ENCODE measurements around the gene ZNF555.

The ZNF555 gene

DNA sequence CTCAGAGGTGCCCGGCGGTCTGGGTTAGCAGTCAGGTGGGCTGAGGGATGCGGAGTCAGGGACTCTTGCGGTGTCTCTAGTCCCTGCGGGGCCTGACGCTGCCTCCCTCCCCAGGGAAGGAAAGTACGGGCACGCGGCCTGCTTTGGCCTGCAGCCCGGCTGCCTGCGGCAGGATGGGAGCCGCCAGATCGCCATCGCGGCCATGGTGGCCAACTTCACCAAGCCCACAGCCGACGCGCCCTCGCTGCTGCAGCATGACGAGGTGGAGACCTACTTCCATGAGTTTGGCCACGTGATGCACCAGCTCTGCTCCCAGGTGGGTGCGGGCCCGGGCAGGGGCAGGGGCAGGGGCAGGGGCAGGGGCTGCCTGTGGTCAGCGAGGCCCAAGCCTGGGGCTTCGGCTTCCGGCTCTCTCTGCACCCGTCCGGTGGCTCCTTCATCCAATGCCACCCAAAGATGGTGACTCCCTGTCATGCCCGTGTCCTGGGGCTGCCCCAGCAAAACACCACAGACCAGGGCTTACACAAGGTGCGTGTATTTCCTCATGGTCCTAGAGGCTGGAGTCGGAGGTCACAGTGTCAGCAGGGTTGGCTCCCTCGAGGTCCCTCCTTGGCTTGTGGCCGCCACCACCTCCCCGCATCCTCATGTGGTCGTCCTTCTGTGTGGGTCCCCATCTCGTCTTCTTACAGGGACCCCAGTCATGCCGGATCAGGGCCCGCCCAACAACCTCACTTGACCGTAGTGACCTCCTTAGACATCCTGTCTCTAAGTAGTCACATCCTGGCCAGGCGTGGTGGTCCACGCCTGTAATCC is 32.9 kb upstream of the ZNF555 start:
- H3K4me1 ChIP-seq (ENCODE audit: insufficient read depth, low read length) = no peaks in the 10 kb centered on the region
- no peaks in the 10 kb centered on the region for H3K9me3 ChIP-seq (ENCODE audit: low read length)
- no peak overlapping the region for H3K9ac ChIP-seq (ENCODE audit: low read length)
- H3K27me3 ChIP-seq (ENCODE audit: control insufficient read depth in 1 of 2, insufficient read depth in 2 of 2, low read length in 2 of 2) = no peaks in the 10 kb centered on the region
- H3K4me3 ChIP-seq (ENCODE audit: low read depth in 1 of 2, low read length in 2 of 2) = no peak overlapping the region
- no peak overlapping the region for H3K27ac ChIP-seq (ENCODE audit: low read depth, low read length)
- H3K36me3 ChIP-seq (ENCODE audit: insufficient read depth, low read length) = peaks cover 11% of the 10 kb centered on the region

DNA sequence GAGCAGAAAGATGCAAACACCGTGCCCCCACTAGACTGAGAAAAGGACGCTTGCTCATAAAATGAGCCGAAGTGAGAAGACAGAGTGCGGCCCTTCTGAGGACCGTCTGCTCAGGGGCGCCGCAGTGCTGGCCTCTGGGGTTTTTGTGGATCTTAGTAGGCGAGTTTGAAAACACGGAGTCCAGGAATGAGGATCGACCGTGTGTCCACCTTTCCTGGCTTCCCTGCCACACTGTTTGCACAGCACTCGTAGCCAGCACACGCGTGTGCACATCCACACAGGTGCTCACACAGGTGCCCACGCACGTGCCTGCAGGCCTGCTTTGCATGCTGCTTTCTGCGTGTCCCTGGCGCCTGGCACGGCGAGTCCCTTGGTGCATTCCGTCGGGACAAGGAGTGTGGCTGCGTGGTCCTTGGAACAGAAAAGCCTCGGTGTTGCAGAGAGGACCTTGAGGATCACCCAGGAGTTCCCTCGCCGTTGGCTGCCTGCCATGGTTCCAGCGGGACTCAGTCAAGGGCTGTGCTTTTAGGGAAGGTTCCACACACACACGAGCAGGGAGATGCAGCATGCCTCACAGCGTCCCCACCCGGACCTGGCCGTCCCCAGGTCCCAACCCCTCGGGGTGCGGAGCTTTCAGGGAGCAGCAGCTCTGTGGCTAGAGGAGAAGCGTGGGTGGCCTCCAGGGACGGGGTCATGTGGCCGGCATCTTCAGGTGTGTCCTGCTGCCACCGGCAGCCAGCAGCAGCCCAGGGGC is 31.7 kb upstream of the ZNF555 start:
- peaks cover 11% of the 10 kb centered on the region for H3K36me3 ChIP-seq (ENCODE audit: insufficient read depth, low read length)
- no peaks in the 10 kb centered on the region for H3K4me1 ChIP-seq (ENCODE audit: insufficient read depth, low read length)
- H3K27ac ChIP-seq (ENCODE audit: low read depth, low read length) = no peak overlapping the region
- H3K4me3 ChIP-seq (ENCODE audit: low read depth in 1 of 2, low read length in 2 of 2) = no peak overlapping the region
- H3K27me3 ChIP-seq (ENCODE audit: control insufficient read depth in 1 of 2, insufficient read depth in 2 of 2, low read length in 2 of 2) = no peaks in the 10 kb centered on the region
- no peak overlapping the region for H3K9ac ChIP-seq (ENCODE audit: low read length)
- no peaks in the 10 kb centered on the region for H3K9me3 ChIP-seq (ENCODE audit: low read length)

DNA sequence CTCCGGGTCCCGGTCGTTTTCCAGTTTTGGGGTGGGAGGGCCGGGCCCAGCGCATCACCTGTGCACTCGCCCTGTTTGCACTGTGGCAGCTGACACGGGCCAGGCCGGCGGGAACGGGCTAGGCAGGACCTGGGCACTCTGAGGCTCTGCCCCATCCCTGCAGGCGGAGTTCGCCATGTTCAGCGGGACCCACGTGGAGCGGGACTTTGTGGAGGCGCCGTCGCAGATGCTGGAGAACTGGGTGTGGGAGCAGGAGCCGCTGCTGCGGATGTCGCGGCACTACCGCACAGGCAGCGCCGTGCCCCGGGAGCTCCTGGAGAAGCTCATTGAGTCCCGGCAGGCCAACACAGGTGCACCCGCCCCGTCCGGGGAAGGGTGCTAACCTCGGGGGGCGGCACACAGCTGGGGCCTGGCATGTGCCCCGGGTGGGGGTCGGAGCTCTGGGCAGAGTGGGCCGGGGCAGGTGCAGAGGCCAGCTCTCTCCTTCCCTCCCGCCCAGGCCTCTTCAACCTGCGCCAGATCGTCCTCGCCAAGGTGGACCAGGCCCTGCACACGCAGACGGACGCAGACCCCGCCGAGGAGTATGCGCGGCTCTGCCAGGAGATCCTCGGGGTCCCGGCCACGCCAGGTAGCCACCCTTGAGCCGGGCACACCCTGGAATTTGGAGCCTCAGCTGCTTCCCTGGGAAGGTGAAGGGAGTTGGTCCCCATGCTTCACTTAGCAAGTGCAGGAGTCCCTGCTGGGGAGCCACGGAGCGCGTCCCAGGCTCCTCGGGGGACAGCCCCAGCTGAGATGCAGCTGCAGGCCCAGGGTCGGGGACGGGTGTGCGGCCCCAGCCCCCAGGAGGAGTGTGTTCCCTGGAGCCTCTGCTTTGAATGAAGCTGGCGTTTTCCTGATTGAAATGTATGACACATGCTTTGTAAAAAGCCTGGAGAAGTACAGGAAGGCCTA is 30.9 kb upstream of the ZNF555 start:
- peaks cover 9% of the 10 kb centered on the region for H3K36me3 ChIP-seq (ENCODE audit: insufficient read depth, low read length)
- H3K9ac ChIP-seq (ENCODE audit: low read length) = no peak overlapping the region
- no peaks in the 10 kb centered on the region for H3K4me1 ChIP-seq (ENCODE audit: insufficient read depth, low read length)
- no peaks in the 10 kb centered on the region for H3K9me3 ChIP-seq (ENCODE audit: low read length)
- no peak overlapping the region for H3K4me3 ChIP-seq (ENCODE audit: low read depth in 1 of 2, low read length in 2 of 2)
- H3K27ac ChIP-seq (ENCODE audit: low read depth, low read length) = no peak overlapping the region
- H3K27me3 ChIP-seq (ENCODE audit: control insufficient read depth in 1 of 2, insufficient read depth in 2 of 2, low read length in 2 of 2) = no peaks in the 10 kb centered on the region

DNA sequence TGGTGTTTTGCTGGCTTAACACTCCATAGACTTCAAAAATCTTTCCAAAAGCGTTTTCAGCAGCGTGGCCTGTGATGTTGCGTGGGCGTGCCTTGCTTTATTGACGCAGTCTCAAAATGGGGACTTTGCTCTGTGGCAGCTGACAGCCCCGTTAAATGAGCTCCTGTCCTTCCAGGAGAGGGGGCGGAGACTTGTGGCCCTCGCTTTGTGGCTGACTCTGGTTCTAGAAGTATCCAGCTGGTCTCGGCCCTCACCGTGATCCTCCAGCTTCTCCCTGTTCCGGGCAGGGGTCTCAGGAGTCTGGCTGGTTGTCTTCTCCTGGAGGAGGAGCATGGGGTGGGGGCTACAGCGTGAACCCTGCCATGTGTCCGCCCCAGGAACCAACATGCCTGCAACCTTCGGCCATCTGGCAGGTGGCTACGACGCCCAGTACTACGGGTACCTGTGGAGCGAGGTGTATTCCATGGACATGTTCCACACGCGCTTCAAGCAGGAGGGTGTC is 30.0 kb upstream of the ZNF555 start:
- peaks cover 5% of the 10 kb centered on the region for H3K36me3 ChIP-seq (ENCODE audit: insufficient read depth, low read length)
- H3K4me3 ChIP-seq (ENCODE audit: low read depth in 1 of 2, low read length in 2 of 2) = no peak overlapping the region
- no peaks in the 10 kb centered on the region for H3K27me3 ChIP-seq (ENCODE audit: control insufficient read depth in 1 of 2, insufficient read depth in 2 of 2, low read length in 2 of 2)
- H3K9me3 ChIP-seq (ENCODE audit: low read length) = no peaks in the 10 kb centered on the region
- no peak overlapping the region for H3K9ac ChIP-seq (ENCODE audit: low read length)
- H3K4me1 ChIP-seq (ENCODE audit: insufficient read depth, low read length) = no peaks in the 10 kb centered on the region
- H3K27ac ChIP-seq (ENCODE audit: low read depth, low read length) = no peak overlapping the region

DNA sequence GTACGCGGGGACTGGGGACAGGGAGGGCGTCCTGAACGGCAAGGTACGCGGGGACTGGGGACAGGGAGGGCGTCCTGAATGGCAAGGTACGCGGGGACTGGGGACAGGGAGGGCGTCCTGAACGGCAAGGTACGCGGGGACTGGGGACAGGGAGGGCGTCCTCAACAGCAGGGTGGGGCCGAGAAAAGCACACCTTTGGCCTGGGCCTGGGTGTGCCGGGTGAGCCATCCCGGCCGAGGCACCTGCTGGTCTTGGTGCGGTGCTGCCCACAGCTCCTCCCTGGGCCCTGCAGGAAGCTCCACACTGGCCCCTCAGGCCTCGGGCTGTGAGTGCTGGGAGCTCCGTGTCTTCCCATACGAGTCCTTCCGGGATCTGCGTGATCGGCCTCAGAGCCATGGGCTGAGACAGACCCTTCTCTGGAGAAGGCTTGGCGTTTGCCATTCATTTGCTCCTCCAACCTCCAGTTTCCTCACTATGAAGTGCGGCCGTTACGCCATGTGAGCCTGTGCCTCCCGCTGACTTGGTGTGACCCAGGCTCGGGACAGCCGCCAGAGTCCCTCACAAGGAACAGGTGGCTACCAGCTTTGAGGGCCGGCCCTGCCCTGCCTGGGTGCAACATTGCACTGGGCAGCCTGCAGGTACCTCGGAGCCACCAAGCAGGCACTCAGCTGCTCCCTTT is 29.4 kb upstream of the ZNF555 start:
- Histone ChIP-seq H3K27ac (ENCODE audit: low read depth, low read length) (no peak overlapping the region), H3K36me3 (ENCODE audit: insufficient read depth, low read length) (no peaks in the 10 kb centered on the region), H3K9ac (ENCODE audit: low read length) (no peak overlapping the region), H3K4me3 (ENCODE audit: low read depth in 1 of 2, low read length in 2 of 2) (no peak overlapping the region), H3K9me3 (ENCODE audit: low read length) (no peaks in the 10 kb centered on the region), H3K27me3 (ENCODE audit: control insufficient read depth in 1 of 2, insufficient read depth in 2 of 2, low read length in 2 of 2) (no peaks in the 10 kb centered on the region), H3K4me1 (ENCODE audit: insufficient read depth, low read length) (no peaks in the 10 kb centered on the region)

DNA sequence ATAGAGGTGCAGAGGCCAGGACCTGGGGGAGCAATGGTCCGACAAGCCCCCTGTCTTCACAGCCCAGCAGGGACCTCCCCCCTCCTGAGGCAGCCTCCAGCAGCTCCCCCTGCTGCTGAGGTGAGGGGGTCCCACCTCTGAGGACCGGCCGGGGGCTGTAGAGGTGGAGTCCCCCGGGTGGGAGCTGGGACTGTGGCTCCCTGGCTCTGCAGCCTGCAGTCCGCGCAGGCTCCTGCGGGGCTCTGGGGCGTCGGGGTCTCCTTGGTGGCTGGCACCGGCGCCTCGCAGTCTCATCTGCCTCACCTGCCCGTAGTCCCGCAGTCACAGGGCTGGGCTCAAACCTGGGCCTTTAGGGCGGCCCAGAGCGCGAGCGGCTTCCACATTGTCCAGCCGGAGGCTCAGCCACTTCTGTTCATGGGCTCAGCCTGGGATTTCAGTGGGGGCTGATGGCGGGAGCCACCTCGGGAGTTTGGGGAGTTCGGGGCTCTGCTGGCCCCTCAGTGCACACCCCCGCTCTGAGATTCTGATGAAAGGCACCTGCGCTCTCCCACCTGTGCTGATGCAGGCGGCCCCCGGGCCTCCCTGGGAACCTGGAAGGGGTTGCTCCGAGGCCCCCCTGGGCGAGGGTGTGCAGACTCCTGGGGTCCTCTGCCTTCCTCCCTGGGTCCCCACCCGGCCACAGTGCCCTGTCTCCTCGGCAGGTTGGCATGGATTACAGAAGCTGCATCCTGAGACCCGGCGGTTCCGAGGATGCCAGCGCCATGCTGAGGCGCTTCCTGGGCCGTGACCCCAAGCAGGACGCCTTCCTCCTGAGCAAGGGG is 28.7 kb upstream of the ZNF555 start:
- Histone ChIP-seq H3K4me1 (ENCODE audit: insufficient read depth, low read length) (no peaks in the 10 kb centered on the region), H3K4me3 (ENCODE audit: low read depth in 1 of 2, low read length in 2 of 2) (no peak overlapping the region), H3K27me3 (ENCODE audit: control insufficient read depth in 1 of 2, insufficient read depth in 2 of 2, low read length in 2 of 2) (no peaks in the 10 kb centered on the region), H3K36me3 (ENCODE audit: insufficient read depth, low read length) (no peaks in the 10 kb centered on the region), H3K9me3 (ENCODE audit: low read length) (no peaks in the 10 kb centered on the region), H3K27ac (ENCODE audit: low read depth, low read length) (no peak overlapping the region), H3K9ac (ENCODE audit: low read length) (no peak overlapping the region)

DNA sequence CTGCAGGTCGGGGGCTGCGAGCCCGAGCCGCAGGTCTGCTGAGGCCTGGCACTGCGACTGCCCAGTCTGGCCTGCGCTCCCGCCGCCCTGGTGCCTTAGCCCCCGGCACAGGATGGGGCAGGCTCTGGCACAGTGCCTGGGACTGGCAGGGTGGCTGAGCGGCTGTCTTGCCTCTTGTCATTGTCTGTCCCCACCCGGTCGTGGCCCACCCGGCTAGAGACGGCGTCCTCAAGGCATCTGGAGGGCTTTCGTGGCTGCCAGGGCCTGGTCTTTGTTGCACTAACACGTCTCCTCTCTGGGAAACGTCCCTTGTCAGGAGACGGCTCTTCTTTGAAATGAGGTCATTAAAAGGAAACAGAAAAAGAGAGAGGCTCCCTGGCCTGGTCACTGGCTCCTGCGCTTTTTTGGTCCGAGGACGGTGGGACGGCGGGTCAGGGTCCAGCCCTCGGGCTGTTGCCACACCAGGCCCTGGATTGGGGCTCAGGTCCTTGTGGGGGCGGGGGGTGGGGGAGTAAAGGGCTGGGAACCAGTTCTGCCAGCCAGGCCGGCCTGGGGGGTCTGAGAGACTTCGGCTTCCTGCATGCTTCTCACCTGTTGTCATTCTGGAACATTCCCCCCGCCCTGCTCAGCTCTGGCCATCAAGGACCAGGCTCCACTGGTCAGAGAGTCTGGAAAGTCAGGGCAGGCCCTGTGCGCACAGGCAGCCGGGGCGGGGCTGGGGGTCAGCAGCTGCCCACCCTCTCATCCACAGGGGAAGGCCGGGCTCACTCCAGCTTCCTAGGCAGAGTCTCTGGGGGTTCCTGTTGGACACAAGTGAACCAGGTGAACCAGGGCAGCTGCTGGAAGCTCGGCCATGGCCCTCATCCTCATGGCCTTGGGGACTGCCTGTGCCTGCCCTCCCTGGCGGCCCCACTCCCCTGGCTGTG is 27.8 kb upstream of the ZNF555 start:
- no peaks in the 10 kb centered on the region for H3K36me3 ChIP-seq (ENCODE audit: insufficient read depth, low read length)
- H3K9ac ChIP-seq (ENCODE audit: low read length) = no peak overlapping the region
- H3K4me3 ChIP-seq (ENCODE audit: low read depth in 1 of 2, low read length in 2 of 2) = no peak overlapping the region
- H3K4me1 ChIP-seq (ENCODE audit: insufficient read depth, low read length) = no peaks in the 10 kb centered on the region
- H3K27ac ChIP-seq (ENCODE audit: low read depth, low read length) = no peak overlapping the region
- no peaks in the 10 kb centered on the region for H3K27me3 ChIP-seq (ENCODE audit: control insufficient read depth in 1 of 2, insufficient read depth in 2 of 2, low read length in 2 of 2)
- no peaks in the 10 kb centered on the region for H3K9me3 ChIP-seq (ENCODE audit: low read length)

DNA sequence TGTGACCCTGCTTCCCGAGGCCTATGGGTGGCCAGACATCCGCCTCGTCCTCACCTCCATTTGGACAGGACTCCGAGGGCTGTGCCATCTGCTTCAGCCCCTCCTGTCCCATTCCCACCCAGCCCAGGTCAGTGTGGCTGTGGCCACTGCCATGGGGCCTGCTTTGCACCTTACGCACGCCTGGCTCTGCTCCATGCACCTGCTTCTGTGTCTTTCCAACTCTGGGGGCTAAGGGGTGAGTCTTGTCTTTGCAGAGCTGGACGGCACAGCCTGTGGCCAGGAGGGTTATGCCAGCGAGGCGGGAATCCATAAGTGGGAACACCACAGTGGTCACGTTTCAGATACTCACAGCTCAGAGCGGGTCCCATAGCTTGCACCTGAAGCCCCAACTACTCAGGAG is 26.8 kb upstream of the ZNF555 start:
- no peaks in the 10 kb centered on the region for H3K4me1 ChIP-seq (ENCODE audit: insufficient read depth, low read length)
- no peak overlapping the region for H3K9ac ChIP-seq (ENCODE audit: low read length)
- no peak overlapping the region for H3K27ac ChIP-seq (ENCODE audit: low read depth, low read length)
- H3K9me3 ChIP-seq (ENCODE audit: low read length) = no peaks in the 10 kb centered on the region
- no peaks in the 10 kb centered on the region for H3K27me3 ChIP-seq (ENCODE audit: control insufficient read depth in 1 of 2, insufficient read depth in 2 of 2, low read length in 2 of 2)
- no peak overlapping the region for H3K4me3 ChIP-seq (ENCODE audit: low read depth in 1 of 2, low read length in 2 of 2)
- H3K36me3 ChIP-seq (ENCODE audit: insufficient read depth, low read length) = no peaks in the 10 kb centered on the region

DNA sequence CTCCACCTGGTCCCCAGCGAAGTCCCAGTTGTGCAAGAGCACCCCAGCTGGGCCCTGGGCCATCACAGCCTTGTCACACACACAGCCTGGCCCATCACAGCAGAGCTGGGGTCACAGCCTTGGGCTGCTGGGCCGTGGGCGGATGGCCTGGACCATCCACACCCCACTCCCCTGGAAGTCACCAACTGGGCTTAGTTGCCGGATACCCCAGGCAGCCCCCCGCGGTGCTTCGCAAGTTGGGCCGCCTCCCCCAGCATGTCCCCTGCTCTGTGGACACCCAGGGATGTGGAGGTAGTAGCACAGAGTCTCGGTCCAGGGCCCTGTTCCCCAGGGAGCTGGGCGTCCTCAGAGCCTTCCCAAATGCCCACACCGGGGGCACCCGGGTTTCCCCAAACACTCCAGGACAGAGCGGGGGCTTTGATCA is 26.1 kb upstream of the ZNF555 start:
- no peaks in the 10 kb centered on the region for H3K27me3 ChIP-seq (ENCODE audit: control insufficient read depth in 1 of 2, insufficient read depth in 2 of 2, low read length in 2 of 2)
- no peaks in the 10 kb centered on the region for H3K4me1 ChIP-seq (ENCODE audit: insufficient read depth, low read length)
- H3K36me3 ChIP-seq (ENCODE audit: insufficient read depth, low read length) = no peaks in the 10 kb centered on the region
- H3K9me3 ChIP-seq (ENCODE audit: low read length) = no peaks in the 10 kb centered on the region
- H3K9ac ChIP-seq (ENCODE audit: low read length) = no peak overlapping the region
- no peak overlapping the region for H3K27ac ChIP-seq (ENCODE audit: low read depth, low read length)
- no peak overlapping the region for H3K4me3 ChIP-seq (ENCODE audit: low read depth in 1 of 2, low read length in 2 of 2)

All from muscle layer of colon (tissue), 2 donors.